NCI-H226 (cell line): ENCODE measurements around the gene THBS1.

Experiments
- DNase-seq: peaks from one replicate; pipeline ENCODE4 v3.0.0-alpha.2; 2015

Gene THBS1

GRCh38 chr15:39609166-39609916 is 28.5 kb downstream of the THBS1 start:
- DNase-seq, result no peak

- no peak for DNase-seq
These were observed 29.8 kb downstream of the THBS1 start for GRCh38 chr15:39610665-39611064.

- no peak for DNase-seq
These were observed 32.4 kb downstream of the THBS1 start for GRCh38 chr15:39613271-39613670.

DNA sequence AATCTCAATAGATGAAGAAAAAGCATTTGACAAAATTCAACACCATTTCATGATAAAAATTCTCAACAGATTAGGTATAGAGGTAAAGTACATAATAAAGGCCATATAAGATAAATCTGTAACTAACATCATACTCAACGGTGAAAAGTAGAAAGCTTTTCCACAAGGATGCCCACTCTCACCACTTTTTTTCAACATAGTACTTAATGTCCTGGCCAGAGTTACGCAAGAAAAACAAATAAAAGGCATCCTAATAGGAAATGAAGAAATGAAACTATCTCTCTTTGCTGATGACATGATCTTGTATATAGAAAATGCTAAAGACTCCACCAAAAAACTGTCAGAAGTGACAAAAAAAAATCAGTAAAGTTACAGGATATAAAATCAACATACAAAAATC is 33.0 kb downstream of the THBS1 start:
- no peak for DNase-seq

GRCh38 chr15:39616731-39617455 is 36.0 kb downstream of the THBS1 start:
- DNase-seq, result no peak

DNA sequence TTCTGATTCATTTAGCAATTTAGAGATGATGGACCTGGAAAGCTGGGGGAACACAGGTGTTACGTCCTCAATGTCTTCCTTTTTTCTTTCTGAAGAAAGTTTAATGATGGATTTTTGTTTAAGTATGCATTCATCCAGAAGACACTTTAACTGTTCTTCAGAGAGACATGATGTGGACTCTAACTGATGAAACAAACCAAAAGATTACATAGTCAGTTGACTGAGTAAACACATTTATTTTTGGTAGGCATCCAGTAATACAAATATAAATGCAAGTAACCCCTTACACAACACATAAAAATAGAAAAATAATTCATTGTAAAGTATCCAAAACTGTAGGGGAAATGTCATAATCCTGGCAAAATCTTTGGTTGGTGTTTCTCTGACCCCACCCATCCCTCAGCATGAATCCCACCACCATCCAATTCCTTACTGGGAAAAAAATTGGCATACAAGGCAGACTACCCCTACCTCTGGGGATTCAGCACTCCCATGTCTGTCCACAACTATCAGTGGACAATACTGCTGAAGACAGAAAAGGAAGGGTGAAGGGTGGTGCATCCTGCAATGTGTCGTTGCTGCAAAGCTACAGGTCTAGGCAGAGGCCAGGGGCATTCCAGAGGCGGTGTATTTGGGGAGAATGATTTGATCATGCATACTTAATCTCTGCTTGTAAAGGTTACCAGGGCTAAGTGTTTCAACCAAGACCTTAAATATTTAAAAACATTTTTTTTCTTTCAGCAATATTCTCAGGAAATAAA is 37.4 kb downstream of the THBS1 start:
- no peak for DNase-seq

DNA sequence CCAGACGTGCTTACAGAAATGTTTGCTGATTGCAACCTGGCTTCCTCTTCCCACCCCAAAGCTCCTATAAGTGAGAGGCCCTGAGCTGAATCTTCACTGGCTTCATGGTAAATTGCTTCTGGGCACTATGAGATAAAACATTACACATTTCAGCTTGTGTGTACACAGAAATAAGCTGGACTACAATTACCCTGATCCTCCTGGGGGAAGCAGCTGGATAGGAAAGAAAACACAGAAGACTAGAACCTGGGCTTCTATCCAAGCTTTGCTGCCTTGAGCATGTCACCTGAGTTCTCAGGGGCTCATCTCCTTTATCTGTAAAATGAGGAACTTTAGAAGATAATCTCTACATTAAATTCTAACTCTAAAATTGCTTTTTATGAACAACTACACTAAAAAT is 40.3 kb downstream of the THBS1 start:
- no peak for DNase-seq

DNA sequence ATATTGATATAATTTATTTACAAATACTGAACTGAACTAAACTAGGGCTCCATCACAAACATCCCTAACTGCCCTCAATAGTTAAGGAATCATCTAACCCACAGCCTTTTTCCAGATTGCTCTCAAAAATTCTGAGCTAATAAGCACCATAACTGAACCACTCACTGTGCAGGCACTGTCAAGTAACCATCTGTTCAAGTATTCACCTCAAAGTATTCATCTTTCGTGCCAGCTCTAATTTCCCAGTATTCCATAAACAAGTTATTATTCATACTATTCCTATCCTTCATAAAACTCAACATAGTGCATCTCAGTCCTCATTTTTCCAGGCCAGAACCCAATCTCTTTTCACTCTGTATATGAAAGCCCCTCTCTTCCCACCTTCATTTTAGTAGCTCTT is 41.1 kb downstream of the THBS1 start:
- DNase-seq, result no peak

DNA sequence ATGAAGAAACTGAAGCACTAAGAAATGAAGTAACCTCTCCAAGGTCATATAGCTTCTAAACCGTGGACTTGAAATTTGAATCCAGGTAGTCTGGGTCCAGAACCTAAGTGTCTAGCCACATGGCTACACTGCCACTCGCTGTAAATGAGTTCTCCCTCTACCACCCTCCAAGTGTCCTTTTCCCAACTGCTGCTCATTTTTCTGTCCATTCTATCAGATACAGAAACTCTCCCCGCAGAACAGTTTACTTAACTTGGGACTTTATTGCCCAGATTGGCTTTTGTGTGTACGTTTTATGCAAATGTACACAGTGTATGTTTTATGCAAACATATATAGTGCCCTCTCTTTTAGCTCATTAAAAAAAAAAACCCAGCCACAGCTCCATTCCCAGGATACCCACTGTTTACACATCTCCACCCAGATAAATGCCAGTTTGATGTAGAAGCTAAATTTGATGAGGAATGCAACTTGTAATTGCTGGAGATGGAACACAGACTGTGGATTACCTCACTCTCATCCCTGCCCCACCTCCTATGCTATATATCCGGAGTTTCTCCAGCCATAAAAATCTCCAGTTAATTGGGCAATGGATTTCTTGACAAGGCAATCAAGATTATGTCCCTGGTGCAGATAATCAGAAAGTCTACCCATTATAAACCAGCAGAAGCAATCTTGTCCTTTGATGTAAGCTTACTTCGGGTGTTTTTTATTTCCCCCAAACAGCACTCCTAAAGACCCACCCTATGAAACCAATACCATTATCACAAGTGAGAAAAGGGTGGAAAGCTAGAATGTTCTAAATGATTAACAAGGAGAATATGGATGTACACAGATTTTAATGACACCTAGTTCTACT is 42.0 kb downstream of the THBS1 start:
- no peak for DNase-seq

GRCh38 chr15:39623529-39623931 is 42.7 kb downstream of the THBS1 start:
- DNase-seq, result no peak

DNA sequence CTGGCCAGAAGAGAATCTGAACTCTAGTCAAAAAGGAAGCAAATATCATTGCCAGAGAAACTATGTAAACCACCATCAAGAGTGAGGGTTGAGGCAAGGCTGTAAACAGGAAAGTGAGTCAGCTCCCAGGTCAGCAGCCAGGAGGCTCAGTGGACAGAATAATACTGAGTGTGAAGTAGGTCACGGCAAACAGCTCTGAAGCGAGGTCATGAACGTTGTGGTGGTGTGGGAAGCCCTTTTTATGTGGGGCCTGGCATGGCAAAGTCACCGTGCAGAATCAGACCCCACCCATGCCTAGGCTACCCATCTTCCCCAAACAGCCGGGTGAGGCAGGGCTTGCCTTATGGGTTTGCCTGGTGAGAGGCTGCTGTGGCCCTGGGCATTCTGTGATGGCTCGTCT is 43.9 kb downstream of the THBS1 start:
- peak; percentile 77 for DNase-seq

GRCh38 chr15:39625451-39625850 is 44.6 kb downstream of the THBS1 start:
- no peak for DNase-seq

DNA sequence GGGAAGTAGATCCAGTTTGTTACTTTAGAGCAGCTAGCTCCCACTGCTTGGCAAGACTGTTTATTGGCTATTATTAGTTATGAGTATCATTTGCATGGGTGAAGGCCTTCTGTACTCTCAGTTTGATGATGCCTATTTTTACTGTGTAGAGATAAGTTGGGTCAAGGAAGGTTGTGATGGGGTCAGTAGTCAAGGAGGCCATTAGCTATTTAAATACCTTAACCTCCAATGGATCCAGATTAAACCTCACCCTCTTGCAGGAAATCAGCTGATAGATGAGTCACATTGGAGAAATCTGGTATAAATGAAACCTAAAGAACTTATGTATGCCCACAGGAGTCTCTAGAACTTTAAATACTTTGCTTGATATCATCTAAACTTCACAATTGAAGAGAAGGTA is 45.0 kb downstream of the THBS1 start:
- no peak for DNase-seq

GRCh38 chr15:39627451-39628143 is 46.7 kb downstream of the THBS1 start:
- no peak for DNase-seq

GRCh38 chr15:39628144-39628508 is 47.2 kb downstream of the THBS1 start:
- no peak for DNase-seq

- no peak for DNase-seq
These were observed 47.8 kb downstream of the THBS1 start for GRCh38 chr15:39628546-39629257.

DNA sequence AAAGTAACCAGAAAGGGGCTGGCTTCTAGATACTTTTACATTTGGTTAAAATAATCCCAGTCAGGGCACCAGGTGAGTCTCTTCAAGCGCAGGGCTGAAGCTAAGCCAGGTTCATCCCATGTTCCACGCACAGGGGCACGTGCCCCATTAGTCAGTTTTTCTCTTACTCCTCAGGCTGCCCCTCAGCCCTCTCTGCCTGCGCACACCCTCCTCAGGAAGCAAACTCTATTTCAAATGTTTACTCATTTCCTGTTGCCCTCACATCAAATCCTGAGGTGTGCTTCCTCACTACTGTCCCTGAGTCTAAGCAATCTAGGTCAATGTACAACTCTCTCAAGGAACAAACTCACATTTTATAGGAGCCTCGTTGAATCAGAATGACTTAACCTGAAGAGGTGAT is 48.5 kb downstream of the THBS1 start:
- DNase-seq, result peak; percentile 26

- no peak for DNase-seq
These were observed 49.0 kb downstream of the THBS1 start for GRCh38 chr15:39629906-39630305.

GRCh38 chr15:39631357-39631756 is 50.5 kb downstream of the THBS1 start:
- DNase-seq, result peak; percentile 37

DNA sequence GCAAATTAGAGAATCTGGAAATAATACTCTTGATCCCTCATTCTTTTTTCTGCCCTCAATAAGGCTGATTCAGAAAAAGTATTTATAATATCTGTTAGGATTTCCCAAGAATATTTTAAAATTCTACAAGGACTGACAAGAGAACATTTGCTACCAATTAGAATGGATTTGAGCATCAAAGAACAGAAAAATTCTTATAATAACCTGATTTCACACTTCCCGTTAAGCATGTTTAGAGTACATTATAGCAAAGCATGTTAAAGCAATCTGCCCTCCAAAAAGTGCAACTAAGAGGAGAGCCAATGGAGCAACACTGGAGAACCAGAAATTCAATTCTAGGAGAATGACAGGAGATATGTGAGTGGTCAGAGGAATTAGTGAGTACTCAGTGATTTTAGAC is 57.2 kb downstream of the THBS1 start:
- DNase-seq, result no peak

DNA sequence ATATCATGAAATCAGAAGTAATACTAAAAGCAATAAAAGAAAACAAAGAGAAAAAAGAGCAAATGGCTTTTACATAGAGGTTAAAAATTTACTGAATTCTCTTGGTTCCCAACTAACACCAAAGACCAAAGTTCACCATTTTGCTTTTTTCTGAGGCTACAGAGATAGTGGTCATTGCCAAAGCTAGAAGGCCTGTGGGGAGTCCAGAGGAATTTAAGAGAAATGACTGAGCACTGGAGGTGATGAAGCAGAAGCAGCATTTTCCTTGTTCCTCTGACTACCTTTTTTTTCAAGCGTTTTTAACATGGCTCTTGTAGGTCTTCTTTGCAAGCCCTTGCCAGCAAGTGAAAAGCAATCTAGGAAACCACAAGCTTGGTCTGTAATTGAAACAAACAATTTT is 58.2 kb downstream of the THBS1 start:
- DNase-seq, result no peak

GRCh38 chr15:39640665-39641064 is 59.8 kb downstream of the THBS1 start:
- no peak for DNase-seq
